HL-60 (cell line): ENCODE results near the gene PROSER2.

ENCODE experiments used
- DNase-seq, 2 experiments: peaks; one replicate each; pipeline ENCODE4 v3.0.0-alpha.2; 2010 to 2020; ENCODE audit warnings: low read depth in 1 of 2, low spot score in 1 of 2
- H3K27ac ChIP-seq: fragments of 250-450 bp; sonication (Bioruptor Pico); replicated peaks from 2 replicates; pipeline ENCODE4 v1.5.1; 2020; ENCODE audit warnings: mild to moderate bottlenecking, moderate library complexity
- H3K27me3 ChIP-seq: fragments of 250-450 bp; sonication (Bioruptor Pico); 2 replicates; pipeline ENCODE4 v1.5.1; 2021; ENCODE audit warnings: mild to moderate bottlenecking, moderate library complexity; ENCODE audit not compliant: insufficient read depth, poor library complexity, severe bottlenecking
- H3K4me3 ChIP-seq: replicated peaks from 2 replicates; pipeline ENCODE4 v1.5.1; 2011; ENCODE audit warnings: mild to moderate bottlenecking, control low read depth, low read length; ENCODE audit not compliant: insufficient read depth
- GABPA ChIP-seq: IDR thresholded peaks from 2 replicates; pipeline ENCODE4 v1.6.1; 2012; ENCODE audit warnings: low read depth
- POLR2AphosphoS5 ChIP-seq: IDR thresholded peaks from 2 replicates; pipeline ENCODE4 v1.6.1; 2012; ENCODE audit warnings: low read depth
- SPI1 ChIP-seq: IDR thresholded peaks from 2 replicates; pipeline ENCODE4 v1.6.1; 2012; ENCODE audit warnings: low read depth, mild to moderate bottlenecking, borderline replicate concordance
- TF ChIP-seq, protein P1 (sequence below): IDR thresholded peaks from 2 replicates; pipeline ENCODE4 v1.6.1; 2012; ENCODE audit warnings: low read depth; ENCODE audit not compliant: insufficient replicate concordance
- TF ChIP-seq, protein P2 (sequence below): IDR thresholded peaks from one replicate; pipeline ENCODE4 v1.5.1; 2011; ENCODE audit warnings: low read length, control low read depth, inconsistent platforms; ENCODE audit not compliant: insufficient read depth

Gene PROSER2

DNA sequence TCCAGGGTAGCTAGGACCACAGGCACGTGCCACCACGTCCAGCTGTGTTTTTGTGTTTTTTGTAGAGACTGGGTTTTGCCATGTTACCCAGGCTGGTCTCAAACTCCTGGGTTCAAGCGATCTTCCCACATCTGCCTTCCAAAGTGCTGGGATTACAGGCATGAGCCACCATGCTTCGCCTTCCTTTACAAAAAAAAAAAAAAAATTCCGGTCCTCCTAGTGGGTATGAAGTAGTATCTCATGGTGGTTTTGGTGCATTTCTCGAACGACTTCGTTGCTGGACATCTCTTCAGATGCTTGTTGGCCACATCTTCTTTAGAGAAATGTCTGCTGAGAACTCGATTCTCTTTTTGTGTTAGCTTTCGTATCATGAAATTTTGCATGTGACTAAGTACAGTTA is 3.9 kb downstream of the PROSER2 start:
- Histone ChIP-seq H3K27me3 (no peaks in the 10 kb centered on the region), H3K4me3 (no peak overlapping the region), H3K27ac (no peak overlapping the region)
- DNase-seq = no peak
- no peak for TF ChIP-seq SPI1
- TF ChIP-seq, protein P1, sequence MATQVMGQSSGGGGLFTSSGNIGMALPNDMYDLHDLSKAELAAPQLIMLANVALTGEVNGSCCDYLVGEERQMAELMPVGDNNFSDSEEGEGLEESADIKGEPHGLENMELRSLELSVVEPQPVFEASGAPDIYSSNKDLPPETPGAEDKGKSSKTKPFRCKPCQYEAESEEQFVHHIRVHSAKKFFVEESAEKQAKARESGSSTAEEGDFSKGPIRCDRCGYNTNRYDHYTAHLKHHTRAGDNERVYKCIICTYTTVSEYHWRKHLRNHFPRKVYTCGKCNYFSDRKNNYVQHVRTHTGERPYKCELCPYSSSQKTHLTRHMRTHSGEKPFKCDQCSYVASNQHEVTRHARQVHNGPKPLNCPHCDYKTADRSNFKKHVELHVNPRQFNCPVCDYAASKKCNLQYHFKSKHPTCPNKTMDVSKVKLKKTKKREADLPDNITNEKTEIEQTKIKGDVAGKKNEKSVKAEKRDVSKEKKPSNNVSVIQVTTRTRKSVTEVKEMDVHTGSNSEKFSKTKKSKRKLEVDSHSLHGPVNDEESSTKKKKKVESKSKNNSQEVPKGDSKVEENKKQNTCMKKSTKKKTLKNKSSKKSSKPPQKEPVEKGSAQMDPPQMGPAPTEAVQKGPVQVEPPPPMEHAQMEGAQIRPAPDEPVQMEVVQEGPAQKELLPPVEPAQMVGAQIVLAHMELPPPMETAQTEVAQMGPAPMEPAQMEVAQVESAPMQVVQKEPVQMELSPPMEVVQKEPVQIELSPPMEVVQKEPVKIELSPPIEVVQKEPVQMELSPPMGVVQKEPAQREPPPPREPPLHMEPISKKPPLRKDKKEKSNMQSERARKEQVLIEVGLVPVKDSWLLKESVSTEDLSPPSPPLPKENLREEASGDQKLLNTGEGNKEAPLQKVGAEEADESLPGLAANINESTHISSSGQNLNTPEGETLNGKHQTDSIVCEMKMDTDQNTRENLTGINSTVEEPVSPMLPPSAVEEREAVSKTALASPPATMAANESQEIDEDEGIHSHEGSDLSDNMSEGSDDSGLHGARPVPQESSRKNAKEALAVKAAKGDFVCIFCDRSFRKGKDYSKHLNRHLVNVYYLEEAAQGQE = no peak
- no peak for TF ChIP-seq POLR2AphosphoS5
- TF ChIP-seq, protein P2, sequence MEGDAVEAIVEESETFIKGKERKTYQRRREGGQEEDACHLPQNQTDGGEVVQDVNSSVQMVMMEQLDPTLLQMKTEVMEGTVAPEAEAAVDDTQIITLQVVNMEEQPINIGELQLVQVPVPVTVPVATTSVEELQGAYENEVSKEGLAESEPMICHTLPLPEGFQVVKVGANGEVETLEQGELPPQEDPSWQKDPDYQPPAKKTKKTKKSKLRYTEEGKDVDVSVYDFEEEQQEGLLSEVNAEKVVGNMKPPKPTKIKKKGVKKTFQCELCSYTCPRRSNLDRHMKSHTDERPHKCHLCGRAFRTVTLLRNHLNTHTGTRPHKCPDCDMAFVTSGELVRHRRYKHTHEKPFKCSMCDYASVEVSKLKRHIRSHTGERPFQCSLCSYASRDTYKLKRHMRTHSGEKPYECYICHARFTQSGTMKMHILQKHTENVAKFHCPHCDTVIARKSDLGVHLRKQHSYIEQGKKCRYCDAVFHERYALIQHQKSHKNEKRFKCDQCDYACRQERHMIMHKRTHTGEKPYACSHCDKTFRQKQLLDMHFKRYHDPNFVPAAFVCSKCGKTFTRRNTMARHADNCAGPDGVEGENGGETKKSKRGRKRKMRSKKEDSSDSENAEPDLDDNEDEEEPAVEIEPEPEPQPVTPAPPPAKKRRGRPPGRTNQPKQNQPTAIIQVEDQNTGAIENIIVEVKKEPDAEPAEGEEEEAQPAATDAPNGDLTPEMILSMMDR = no peak
- no peak for TF ChIP-seq GABPA

DNA sequence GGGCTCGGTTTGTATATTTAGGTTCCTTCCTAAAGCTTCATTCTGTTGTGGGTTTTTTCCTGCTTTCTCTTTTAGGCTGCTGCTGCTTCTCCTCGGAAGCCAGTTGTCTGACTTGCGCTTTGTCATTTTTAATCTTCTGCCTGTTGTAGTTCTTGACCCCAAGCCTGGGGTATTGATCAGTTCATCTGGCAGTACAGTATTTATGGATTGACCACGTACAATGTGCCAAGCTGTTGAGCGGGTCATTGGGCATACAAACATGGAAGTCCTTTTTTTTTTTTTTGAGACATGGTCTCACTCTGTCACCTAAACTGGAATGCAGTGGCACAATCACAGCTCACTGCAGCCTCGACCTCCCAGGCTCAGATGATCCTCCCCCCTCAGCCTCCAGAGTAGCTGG is 4.3 kb downstream of the PROSER2 start:
- Histone ChIP-seq H3K27me3 (no peaks in the 10 kb centered on the region), H3K27ac (no peak overlapping the region), H3K4me3 (no peak overlapping the region)
- no peak for DNase-seq
- TF ChIP-seq GABPA (no peak), POLR2AphosphoS5 (no peak), SPI1 (no peak)
- TF ChIP-seq, protein P1 = no peak
- TF ChIP-seq, protein P2 = no peak

DNA sequence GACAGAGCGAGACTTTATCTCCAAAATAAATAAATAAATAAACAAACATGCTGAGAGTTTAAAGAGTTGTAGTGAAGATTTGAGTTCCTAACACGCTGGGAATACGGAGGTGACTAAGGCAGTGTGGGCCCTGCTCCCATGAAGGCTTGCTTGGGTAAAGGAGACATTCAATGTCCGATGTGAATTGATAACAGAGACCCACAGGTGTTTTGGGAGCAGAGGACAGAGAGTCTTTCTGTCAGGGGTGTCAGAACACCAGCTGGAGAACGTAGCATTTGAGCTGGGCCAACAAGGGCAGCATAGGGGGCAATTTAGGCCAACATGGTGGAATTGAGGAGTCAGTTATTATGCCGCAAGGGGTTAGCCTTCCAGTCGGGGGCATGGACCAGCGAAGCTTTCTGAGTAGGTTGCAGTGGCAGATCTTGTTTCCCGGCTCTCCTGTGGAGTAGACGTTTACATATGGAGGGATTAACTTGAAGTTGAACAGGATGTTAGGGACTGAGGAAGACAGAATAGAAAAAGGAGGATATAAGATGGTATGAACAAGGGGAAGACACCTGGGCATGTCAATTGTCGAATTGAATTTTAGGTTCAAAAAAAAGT is 5.6 kb downstream of the PROSER2 start:
- no peak overlapping the region for H3K4me3 ChIP-seq
- H3K27me3 ChIP-seq = no peaks in the 10 kb centered on the region
- H3K27ac ChIP-seq = no peak overlapping the region
- DNase-seq = no peak
- TF ChIP-seq, protein P1 = no peak
- TF ChIP-seq GABPA = no peak
- no peak for TF ChIP-seq POLR2AphosphoS5
- no peak for TF ChIP-seq SPI1
